Uterus (tissue), 2 donors: ENCODE data around the gene ASB15.

Experiments
- CTCF ChIP-seq, 4 experiments: fragments of 200-600 bp in 2 of 4; fragments of 450-650 bp in 2 of 4; sonication (generic) in 2 of 4; IDR thresholded peaks; one replicate each; pipeline ENCODE4 v1.5.1; 2016 to 2019; ENCODE audit warnings: antibody characterized with exemption in 4 of 4, mild to moderate bottlenecking in 2 of 4, moderate library complexity in 1 of 4
- POLR2A ChIP-seq, 2 donors: fragments of 450-650 bp; IDR thresholded peaks; one replicate each; pipeline ENCODE4 v1.6.1; 2016; ENCODE audit warnings: antibody characterized with exemption in 2 of 2, mild to moderate bottlenecking in 1 of 2, moderate library complexity in 1 of 2

DNA sequence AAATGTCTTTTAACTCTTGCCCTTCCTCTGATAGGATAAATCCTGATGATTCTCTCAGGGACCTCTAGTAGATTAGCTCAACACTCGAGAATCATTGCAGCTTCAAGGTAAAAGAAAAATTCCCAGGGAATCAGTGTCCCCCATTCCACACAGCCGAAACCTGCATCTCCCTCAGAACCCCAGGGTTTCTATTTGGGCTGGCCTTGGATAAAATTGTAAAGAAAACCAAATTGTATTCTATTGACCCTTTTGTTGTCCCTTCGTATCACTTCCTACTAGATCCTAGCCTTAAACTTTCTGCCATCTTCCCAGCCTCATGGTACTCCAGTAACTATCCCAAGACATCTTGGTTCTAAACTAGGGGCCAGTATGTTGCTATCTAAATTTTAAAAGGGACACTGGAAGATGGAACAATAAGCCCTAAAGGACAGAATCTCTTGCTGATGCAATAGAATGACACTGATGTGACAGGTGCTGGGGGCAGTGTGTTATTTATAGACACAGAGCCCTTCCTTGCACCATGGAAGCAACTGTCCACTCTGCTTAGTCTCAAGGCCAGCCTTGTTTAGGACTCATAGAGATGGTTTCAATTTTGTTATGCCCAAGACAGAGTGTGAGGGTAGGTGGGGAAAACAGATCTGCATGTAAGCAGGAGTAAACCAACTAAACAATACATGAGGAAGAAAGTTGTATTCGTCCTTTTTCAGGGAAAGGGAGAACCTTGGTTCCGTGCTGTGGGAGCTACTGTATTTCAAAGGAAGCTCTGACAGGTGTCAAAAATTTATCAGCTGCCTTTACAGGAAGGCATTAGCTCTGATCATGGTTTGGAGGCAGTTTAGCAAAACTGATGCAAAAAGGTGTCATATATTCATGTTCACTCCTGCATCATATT lies 7.6 kb downstream of the ASB15 start:
- TF ChIP-seq POLR2A (IDR thresholded peaks at IDR 0.05) (no peak), CTCF (IDR thresholded peaks at IDR 0.05) (no peak)
